ENCODE measurements around the gene GSTM2.

DNA sequence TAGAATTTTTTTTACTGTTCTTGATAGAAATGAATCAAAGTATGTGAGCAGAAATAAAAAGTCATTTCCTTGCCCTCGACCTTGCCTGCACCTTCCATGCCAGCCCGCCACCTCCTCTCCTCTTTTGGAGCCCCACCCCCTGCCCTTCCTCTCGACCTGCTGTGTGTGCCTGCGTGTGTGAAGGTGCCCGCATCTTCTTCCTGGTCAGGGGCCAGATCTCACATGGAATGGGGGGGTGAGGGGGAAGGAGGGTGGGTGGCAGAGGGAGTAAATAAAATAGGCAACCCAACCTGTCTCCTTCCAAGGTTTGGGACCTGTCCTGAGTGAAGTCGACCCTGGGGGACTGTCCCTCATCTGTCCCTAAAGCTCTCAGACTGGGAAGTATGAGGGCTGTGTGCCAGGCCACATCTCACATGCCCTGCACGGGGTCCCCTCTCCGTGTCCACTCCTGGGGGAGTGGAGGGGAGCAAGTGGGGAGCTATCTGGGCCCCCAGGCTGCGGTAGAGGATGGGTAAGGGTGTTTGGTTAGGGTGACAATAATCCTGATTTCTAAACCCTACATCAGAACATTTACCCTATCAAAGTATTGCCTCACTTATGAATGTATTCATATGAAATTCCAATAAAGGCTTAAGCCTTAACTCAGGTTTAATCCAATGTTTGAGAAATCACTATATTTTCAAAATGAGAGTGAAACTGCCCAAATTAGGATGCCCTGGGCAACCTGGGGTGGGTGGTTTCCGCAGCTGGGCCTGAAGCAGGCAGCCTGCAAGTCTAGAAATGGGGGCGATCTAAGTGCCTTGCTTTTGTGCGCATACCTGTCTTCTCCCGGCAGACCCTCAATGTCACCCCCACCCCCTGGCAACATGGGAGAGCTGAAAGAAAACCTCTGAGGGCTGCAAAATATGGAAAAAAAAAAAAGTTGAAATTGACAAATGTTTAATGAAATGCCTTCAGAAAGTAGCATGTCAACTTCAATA is 32.8 kb upstream of the GSTM2 start:
- TF ChIP-seq, protein P1, sequence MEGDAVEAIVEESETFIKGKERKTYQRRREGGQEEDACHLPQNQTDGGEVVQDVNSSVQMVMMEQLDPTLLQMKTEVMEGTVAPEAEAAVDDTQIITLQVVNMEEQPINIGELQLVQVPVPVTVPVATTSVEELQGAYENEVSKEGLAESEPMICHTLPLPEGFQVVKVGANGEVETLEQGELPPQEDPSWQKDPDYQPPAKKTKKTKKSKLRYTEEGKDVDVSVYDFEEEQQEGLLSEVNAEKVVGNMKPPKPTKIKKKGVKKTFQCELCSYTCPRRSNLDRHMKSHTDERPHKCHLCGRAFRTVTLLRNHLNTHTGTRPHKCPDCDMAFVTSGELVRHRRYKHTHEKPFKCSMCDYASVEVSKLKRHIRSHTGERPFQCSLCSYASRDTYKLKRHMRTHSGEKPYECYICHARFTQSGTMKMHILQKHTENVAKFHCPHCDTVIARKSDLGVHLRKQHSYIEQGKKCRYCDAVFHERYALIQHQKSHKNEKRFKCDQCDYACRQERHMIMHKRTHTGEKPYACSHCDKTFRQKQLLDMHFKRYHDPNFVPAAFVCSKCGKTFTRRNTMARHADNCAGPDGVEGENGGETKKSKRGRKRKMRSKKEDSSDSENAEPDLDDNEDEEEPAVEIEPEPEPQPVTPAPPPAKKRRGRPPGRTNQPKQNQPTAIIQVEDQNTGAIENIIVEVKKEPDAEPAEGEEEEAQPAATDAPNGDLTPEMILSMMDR (conservative IDR thresholded peaks at IDR 0.05; ENCODE audit: low read length): no peak
- TF ChIP-seq EZH2phosphoT487 (IDR thresholded peaks at IDR 0.05; ENCODE audit: borderline replicate concordance): no peak

Data from Loucy (cell line).